A549 (cell line): Measurements from ENCODE around the gene MSANTD1.

ENCODE experiments used
- BCL3 ChIP-seq: fragments of >200 bp; sonication (Bioruptor Twin); formaldehyde crosslinking; IDR thresholded peaks from 3 replicates; pipeline ENCODE4 v1.6.1; 2016
- BHLHE40 ChIP-seq: IDR thresholded peaks from 2 replicates; pipeline ENCODE4 v1.6.1; 2012; ENCODE audit warnings: low read depth, low read length, inconsistent platforms
- CEBPB ChIP-seq, 2 experiments: fragments of >200 bp in 1 of 2; sonication (Bioruptor Twin) in 1 of 2; formaldehyde crosslinking in 1 of 2; IDR thresholded peaks; 2 replicates each; pipeline ENCODE4 v1.6.1; 2012 to 2016
- CTCF ChIP-seq: fragments of >200 bp; sonication (Bioruptor Twin); formaldehyde crosslinking; IDR thresholded peaks from 3 replicates; pipeline ENCODE4 v1.5.1; 2016
- EP300 ChIP-seq, 2 experiments: fragments of >200 bp; sonication (Bioruptor Twin); formaldehyde crosslinking; IDR thresholded peaks; 2 replicates in 1 of 2; 3 replicates in 1 of 2; pipeline ENCODE4 v1.6.1; 2016 to 2017
- FOSL2 ChIP-seq, 2 experiments: fragments of 450-650 bp in 1 of 2; fragments of >200 bp in 1 of 2; sonication (Bioruptor Twin) in 1 of 2; formaldehyde crosslinking; IDR thresholded peaks; 2 replicates each; pipeline versions ENCODE4 v1.5.0 to v1.6.1; 2016 to 2020; ENCODE audit warnings: mild to moderate bottlenecking in 1 of 2, moderate library complexity in 1 of 2
- MYC ChIP-seq: IDR thresholded peaks from 2 replicates; pipeline ENCODE4 v1.6.1; 2012; ENCODE audit warnings: mild to moderate bottlenecking, inconsistent platforms, low read length, improper control_type of control experiment, borderline replicate concordance
- POLR2A ChIP-seq: IDR thresholded peaks from 2 replicates; pipeline ENCODE4 v1.6.1; 2012; ENCODE audit warnings: mild to moderate bottlenecking, low read length
- RAD21 ChIP-seq, 2 experiments: fragments of >200 bp in 1 of 2; sonication (Bioruptor Twin) in 1 of 2; formaldehyde crosslinking in 1 of 2; IDR thresholded peaks in 1 of 2; conservative IDR thresholded peaks in 1 of 2; 2 replicates in 1 of 2; 3 replicates in 1 of 2; pipeline ENCODE4 v1.6.1; 2012 to 2018; ENCODE audit warnings: inconsistent platforms in 1 of 2
- RARB ChIP-seq: fragments of 250-450 bp; sonication (Bioruptor Pico); IDR thresholded peaks from 2 replicates; pipeline ENCODE4 v1.8.0; 2021; ENCODE audit warnings: mild to moderate bottlenecking, moderate library complexity
- TF ChIP-seq, protein P1 (sequence below): fragments of 250-450 bp; sonication (Bioruptor Pico); IDR thresholded peaks from 2 replicates; pipeline ENCODE4 v1.5.0; 2021; ENCODE audit warnings: mild to moderate bottlenecking, moderate library complexity, borderline replicate concordance
- TF ChIP-seq, protein P2 (sequence below): fragments of 200-600 bp; sonication (generic); IDR thresholded peaks from 2 replicates; pipeline ENCODE4 v1.6.1; 2016; ENCODE audit warnings: antibody characterized with exemption, mild to moderate bottlenecking, moderate library complexity
- TF ChIP-seq, protein P3 (sequence below): IDR thresholded peaks from 2 replicates; pipeline ENCODE4 v1.6.1; 2012

GRCh38 chr4:3232001-3232400 lies 17.0 kb upstream of the MSANTD1 start:
- no peak for TF ChIP-seq MYC
- no peak for TF ChIP-seq CTCF
- no peak for TF ChIP-seq BCL3
- TF ChIP-seq, protein P1, sequence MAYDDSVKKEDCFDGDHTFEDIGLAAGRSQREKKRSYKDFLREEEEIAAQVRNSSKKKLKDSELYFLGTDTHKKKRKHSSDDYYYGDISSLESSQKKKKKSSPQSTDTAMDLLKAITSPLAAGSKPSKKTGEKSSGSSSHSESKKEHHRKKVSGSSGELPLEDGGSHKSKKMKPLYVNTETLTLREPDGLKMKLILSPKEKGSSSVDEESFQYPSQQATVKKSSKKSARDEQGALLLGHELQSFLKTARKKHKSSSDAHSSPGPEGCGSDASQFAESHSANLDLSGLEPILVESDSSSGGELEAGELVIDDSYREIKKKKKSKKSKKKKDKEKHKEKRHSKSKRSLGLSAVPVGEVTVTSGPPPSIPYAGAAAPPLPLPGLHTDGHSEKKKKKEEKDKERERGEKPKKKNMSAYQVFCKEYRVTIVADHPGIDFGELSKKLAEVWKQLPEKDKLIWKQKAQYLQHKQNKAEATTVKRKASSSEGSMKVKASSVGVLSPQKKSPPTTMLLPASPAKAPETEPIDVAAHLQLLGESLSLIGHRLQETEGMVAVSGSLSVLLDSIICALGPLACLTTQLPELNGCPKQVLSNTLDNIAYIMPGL (CRISPR knock-in tag) = no peak
- no peak for TF ChIP-seq RAD21 (conservative IDR thresholded peaks at IDR 0.05 in 1 of 2, IDR thresholded peaks at IDR 0.05 in 1 of 2)
- no peak for TF ChIP-seq EP300 (IDR thresholded peaks at IDR 0.05)
- no peak for TF ChIP-seq FOSL2 (IDR thresholded peaks at IDR 0.05)
- TF ChIP-seq FOSL2 (CRISPR knock-in tag; IDR thresholded peaks at IDR 0.05) = no peak
- TF ChIP-seq, protein P2, sequence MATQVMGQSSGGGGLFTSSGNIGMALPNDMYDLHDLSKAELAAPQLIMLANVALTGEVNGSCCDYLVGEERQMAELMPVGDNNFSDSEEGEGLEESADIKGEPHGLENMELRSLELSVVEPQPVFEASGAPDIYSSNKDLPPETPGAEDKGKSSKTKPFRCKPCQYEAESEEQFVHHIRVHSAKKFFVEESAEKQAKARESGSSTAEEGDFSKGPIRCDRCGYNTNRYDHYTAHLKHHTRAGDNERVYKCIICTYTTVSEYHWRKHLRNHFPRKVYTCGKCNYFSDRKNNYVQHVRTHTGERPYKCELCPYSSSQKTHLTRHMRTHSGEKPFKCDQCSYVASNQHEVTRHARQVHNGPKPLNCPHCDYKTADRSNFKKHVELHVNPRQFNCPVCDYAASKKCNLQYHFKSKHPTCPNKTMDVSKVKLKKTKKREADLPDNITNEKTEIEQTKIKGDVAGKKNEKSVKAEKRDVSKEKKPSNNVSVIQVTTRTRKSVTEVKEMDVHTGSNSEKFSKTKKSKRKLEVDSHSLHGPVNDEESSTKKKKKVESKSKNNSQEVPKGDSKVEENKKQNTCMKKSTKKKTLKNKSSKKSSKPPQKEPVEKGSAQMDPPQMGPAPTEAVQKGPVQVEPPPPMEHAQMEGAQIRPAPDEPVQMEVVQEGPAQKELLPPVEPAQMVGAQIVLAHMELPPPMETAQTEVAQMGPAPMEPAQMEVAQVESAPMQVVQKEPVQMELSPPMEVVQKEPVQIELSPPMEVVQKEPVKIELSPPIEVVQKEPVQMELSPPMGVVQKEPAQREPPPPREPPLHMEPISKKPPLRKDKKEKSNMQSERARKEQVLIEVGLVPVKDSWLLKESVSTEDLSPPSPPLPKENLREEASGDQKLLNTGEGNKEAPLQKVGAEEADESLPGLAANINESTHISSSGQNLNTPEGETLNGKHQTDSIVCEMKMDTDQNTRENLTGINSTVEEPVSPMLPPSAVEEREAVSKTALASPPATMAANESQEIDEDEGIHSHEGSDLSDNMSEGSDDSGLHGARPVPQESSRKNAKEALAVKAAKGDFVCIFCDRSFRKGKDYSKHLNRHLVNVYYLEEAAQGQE = no peak
- TF ChIP-seq, protein P3, sequence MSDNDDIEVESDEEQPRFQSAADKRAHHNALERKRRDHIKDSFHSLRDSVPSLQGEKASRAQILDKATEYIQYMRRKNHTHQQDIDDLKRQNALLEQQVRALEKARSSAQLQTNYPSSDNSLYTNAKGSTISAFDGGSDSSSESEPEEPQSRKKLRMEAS = no peak
- TF ChIP-seq RARB = no peak
- no peak for TF ChIP-seq CEBPB (IDR thresholded peaks at IDR 0.05)
- TF ChIP-seq BHLHE40 = no peak
- TF ChIP-seq POLR2A = no peak
